Large intestine (tissue), 3 donors: Measurements from ENCODE around the gene ZBTB7A. TPM values are rescaled to one million over a fixed set of nuclear protein-coding genes. Genes with fewer than 3 reads are reported as not detected.

Experiments used
- DNase-seq, 2 donors: peaks; one replicate each; pipeline versions ENCODE4 v3.0.0 to v3.0.0-alpha.2; 2013
- H3K27ac ChIP-seq: one replicate; pipeline ENCODE4 v1.5.1; 2013; ENCODE audit warnings: low read length
- H3K27me3 ChIP-seq: 2 replicates; pipeline ENCODE4 v1.6.1; 2013; ENCODE audit warnings: low read length; ENCODE audit not compliant: control insufficient read depth, insufficient read depth
- H3K36me3 ChIP-seq: 2 replicates; pipeline ENCODE4 v1.6.1; 2013; ENCODE audit warnings: low read length; ENCODE audit not compliant: control insufficient read depth, insufficient read depth
- H3K4me1 ChIP-seq: one replicate; pipeline ENCODE4 v1.6.1; 2013; ENCODE audit warnings: low read length; ENCODE audit not compliant: control insufficient read depth, insufficient read depth
- H3K4me3 ChIP-seq: one replicate; pipeline ENCODE4 v1.5.1; 2013; ENCODE audit warnings: low read length
- H3K9me3 ChIP-seq: one replicate; pipeline ENCODE4 v1.6.1; 2013; ENCODE audit warnings: mild to moderate bottlenecking, low read depth, low read length, moderate library complexity; ENCODE audit not compliant: control insufficient read depth
- WGBS: methylation state at CpG from one replicate; pipeline ENCODE4 v1.1.5; 2013; ENCODE audit warnings: low lambda C conversion rate; ENCODE audit not compliant: insufficient coverage; 5-methylcytosine and 5-hydroxymethylcytosine counted together
- polyA plus RNA-seq: library from polyadenylated mRNA; unstranded; fragments of 120-200 nt; gene quantifications from one replicate; pipeline ENCODE4 v1.2.1, GENCODE V29; 2013

ZBTB7A gene
- polyA plus RNA-seq, 1 donor, result 34.1 TPM

- Histone ChIP-seq H3K36me3 (peaks cover 62% of the 10 kb centered on the region), H3K27me3 (no peaks in the 10 kb centered on the region), H3K4me3 (no peak overlapping the region), H3K4me1 (no peaks in the 10 kb centered on the region), H3K27ac (no peak overlapping the region), H3K9me3 (peaks cover 4% of the 10 kb centered on the region)
- no peak for DNase-seq
- WGBS, result 83% methylated on average over 1 of the region's 16 CpGs
These were observed 39.6 kb downstream of the ZBTB7A start for GRCh38 chr19:4027146-4027545.

GRCh38 chr19:4025317-4025716, 41.4 kb downstream of the ZBTB7A start:
- H3K27me3 ChIP-seq, result no peaks in the 10 kb centered on the region
- H3K4me3 ChIP-seq, result no peak overlapping the region
- H3K9me3 ChIP-seq, result peaks cover 4% of the 10 kb centered on the region
- no peaks in the 10 kb centered on the region for H3K4me1 ChIP-seq
- DNase-seq, result no peak
- no CpG with 5 or more reads among the region's 11 CpGs for WGBS
- H3K36me3 ChIP-seq, result peaks cover 51% of the 10 kb centered on the region
- no peak overlapping the region for H3K27ac ChIP-seq

GRCh38 chr19:4023600-4024398, 42.9 kb downstream of the ZBTB7A start:
- Histone ChIP-seq H3K27me3 (no peaks in the 10 kb centered on the region), H3K9me3 (peaks cover 4% of the 10 kb centered on the region), H3K4me1 (no peaks in the 10 kb centered on the region), H3K27ac (no peak overlapping the region), H3K36me3 (peaks cover 53% of the 10 kb centered on the region), H3K4me3 (no peak overlapping the region)
- no peak for DNase-seq
- WGBS, result no CpG with 5 or more reads among the region's 34 CpGs

- H3K27ac ChIP-seq, result no peak overlapping the region
- peaks cover 60% of the 10 kb centered on the region for H3K36me3 ChIP-seq
- H3K4me3 ChIP-seq, result no peak overlapping the region
- no peak for DNase-seq
- no CpG with 5 or more reads among the region's 17 CpGs for WGBS
- H3K27me3 ChIP-seq, result no peaks in the 10 kb centered on the region
- H3K4me1 ChIP-seq, result peaks cover 16% of the 10 kb centered on the region
- no peaks in the 10 kb centered on the region for H3K9me3 ChIP-seq
These were observed 47.1 kb downstream of the ZBTB7A start for GRCh38 chr19:4019578-4019977.

- peaks cover 60% of the 10 kb centered on the region for H3K36me3 ChIP-seq
- no peak for DNase-seq
- H3K27me3 ChIP-seq, result no peaks in the 10 kb centered on the region
- no peak overlapping the region for H3K4me3 ChIP-seq
- WGBS, result no CpG with 5 or more reads among the region's 19 CpGs
- no peaks in the 10 kb centered on the region for H3K9me3 ChIP-seq
- peaks cover 16% of the 10 kb centered on the region for H3K4me1 ChIP-seq
- H3K27ac ChIP-seq, result no peak overlapping the region
These were observed 47.8 kb downstream of the ZBTB7A start for GRCh38 chr19:4018775-4019504.

GRCh38 chr19:4018140-4018613, 48.5 kb downstream of the ZBTB7A start:
- Histone ChIP-seq H3K27me3 (no peaks in the 10 kb centered on the region), H3K27ac (no peak overlapping the region), H3K4me1 (peaks cover 16% of the 10 kb centered on the region), H3K36me3 (peaks cover 63% of the 10 kb centered on the region), H3K4me3 (no peak overlapping the region), H3K9me3 (no peaks in the 10 kb centered on the region)
- no peak for DNase-seq
- WGBS, result no CpG with 5 or more reads among the region's 22 CpGs

GRCh38 chr19:4016903-4017638, 49.6 kb downstream of the ZBTB7A start:
- Histone ChIP-seq H3K27ac (no peak overlapping the region), H3K4me3 (no peak overlapping the region), H3K27me3 (no peaks in the 10 kb centered on the region), H3K9me3 (no peaks in the 10 kb centered on the region), H3K36me3 (peaks cover 69% of the 10 kb centered on the region), H3K4me1 (peaks cover 20% of the 10 kb centered on the region)
- DNase-seq, result no peak
- no CpG with 5 or more reads among the region's 15 CpGs for WGBS

GRCh38 chr19:4016486-4016885, 50.2 kb downstream of the ZBTB7A start:
- Histone ChIP-seq H3K27ac (no peak overlapping the region), H3K27me3 (no peaks in the 10 kb centered on the region), H3K36me3 (peaks cover 68% of the 10 kb centered on the region), H3K4me1 (peaks cover 22% of the 10 kb centered on the region), H3K4me3 (no peak overlapping the region), H3K9me3 (no peaks in the 10 kb centered on the region)
- no CpG with 5 or more reads among the region's 12 CpGs for WGBS
- no peak for DNase-seq

GRCh38 chr19:4015705-4016402, 50.8 kb downstream of the ZBTB7A start:
- DNase-seq, result peak; percentile 32 to 49
- no CpG with 5 or more reads among the region's 37 CpGs for WGBS
- Histone ChIP-seq H3K27me3 (no peaks in the 10 kb centered on the region), H3K36me3 (peaks cover 71% of the 10 kb centered on the region), H3K4me1 (peaks cover 28% of the 10 kb centered on the region), H3K9me3 (no peaks in the 10 kb centered on the region), H3K27ac (peak overlapping the region; percentile 6), H3K4me3 (no peak overlapping the region)
